ENCODE data around the gene RHBDF2.

Gene RHBDF2

GRCh38 chr17:76543482-76543825 lies 42.2 kb upstream of the RHBDF2 start:
- no peak overlapping the region for H3K9ac ChIP-seq (ENCODE audit: low read depth, low read length)
- no peak overlapping the region for H3K4me3 ChIP-seq (ENCODE audit: low read length)
- peaks cover 15% of the 10 kb centered on the region for H3K4me1 ChIP-seq (ENCODE audit: insufficient read depth, low read length)
- H3K27ac ChIP-seq (ENCODE audit: low read length): no peak overlapping the region
- no peaks in the 10 kb centered on the region for H3K36me3 ChIP-seq (ENCODE audit: insufficient read depth, low read depth, low read length)
- no peaks in the 10 kb centered on the region for H3K9me3 ChIP-seq (ENCODE audit: insufficient read depth, low read depth, low read length)
- H3K27me3 ChIP-seq (ENCODE audit: insufficient read depth, low read length): peaks cover 29% of the 10 kb centered on the region

- H3K27me3 ChIP-seq (ENCODE audit: insufficient read depth, low read length): peaks cover 33% of the 10 kb centered on the region
- H3K4me3 ChIP-seq (ENCODE audit: low read length): no peak overlapping the region
- H3K27ac ChIP-seq (ENCODE audit: low read length): no peak overlapping the region
- H3K36me3 ChIP-seq (ENCODE audit: insufficient read depth, low read depth, low read length): no peaks in the 10 kb centered on the region
- H3K4me1 ChIP-seq (ENCODE audit: insufficient read depth, low read length): peaks cover 15% of the 10 kb centered on the region
- H3K9me3 ChIP-seq (ENCODE audit: insufficient read depth, low read depth, low read length): no peaks in the 10 kb centered on the region
- no peak overlapping the region for H3K9ac ChIP-seq (ENCODE audit: low read depth, low read length)
Measured at GRCh38 chr17:76542984-76543383, 41.8 kb upstream of the RHBDF2 start.

- Histone ChIP-seq H3K9me3 (ENCODE audit: insufficient read depth, low read depth, low read length) (no peaks in the 10 kb centered on the region), H3K4me3 (ENCODE audit: low read length) (no peak overlapping the region), H3K36me3 (ENCODE audit: insufficient read depth, low read depth, low read length) (no peaks in the 10 kb centered on the region), H3K9ac (ENCODE audit: low read depth, low read length) (no peak overlapping the region), H3K27ac (ENCODE audit: low read length) (no peak overlapping the region), H3K27me3 (ENCODE audit: insufficient read depth, low read length) (peaks cover 37% of the 10 kb centered on the region), H3K4me1 (ENCODE audit: insufficient read depth, low read length) (peaks cover 15% of the 10 kb centered on the region)
Measured at GRCh38 chr17:76542566-76542971, 41.3 kb upstream of the RHBDF2 start.

GRCh38 chr17:76541739-76542454 lies 40.7 kb upstream of the RHBDF2 start:
- Histone ChIP-seq H3K9ac (ENCODE audit: low read depth, low read length) (peak overlapping the region; percentile 39; the same call in 1 of the 2 replicates), H3K36me3 (ENCODE audit: insufficient read depth, low read depth, low read length) (no peaks in the 10 kb centered on the region), H3K4me1 (ENCODE audit: insufficient read depth, low read length) (peaks cover 12% of the 10 kb centered on the region), H3K27ac (ENCODE audit: low read length) (no peak overlapping the region), H3K4me3 (ENCODE audit: low read length) (no peak overlapping the region), H3K27me3 (ENCODE audit: insufficient read depth, low read length) (peaks cover 43% of the 10 kb centered on the region), H3K9me3 (ENCODE audit: insufficient read depth, low read depth, low read length) (no peaks in the 10 kb centered on the region)

- peaks cover 12% of the 10 kb centered on the region; the same call in 1 of the 2 replicates for H3K4me1 ChIP-seq (ENCODE audit: insufficient read depth, low read length)
- peaks cover 53% of the 10 kb centered on the region for H3K27me3 ChIP-seq (ENCODE audit: insufficient read depth, low read length)
- no peak overlapping the region for H3K27ac ChIP-seq (ENCODE audit: low read length)
- H3K36me3 ChIP-seq (ENCODE audit: insufficient read depth, low read depth, low read length): no peaks in the 10 kb centered on the region
- no peaks in the 10 kb centered on the region for H3K9me3 ChIP-seq (ENCODE audit: insufficient read depth, low read depth, low read length)
- H3K9ac ChIP-seq (ENCODE audit: low read depth, low read length): peak overlapping the region; percentile 53; the same call in 1 of the 2 replicates
- H3K4me3 ChIP-seq (ENCODE audit: low read length): peak overlapping the region; percentile 62
Measured at GRCh38 chr17:76540381-76541300, 39.4 kb upstream of the RHBDF2 start.

GRCh38 chr17:76539631-76540271 lies 38.5 kb upstream of the RHBDF2 start, which contains the start of gene PRCD:
Gene PRCD (plus strand): TSS chr17:76540044. CDS start chr17:76540142, 98 bp downstream.
- Histone ChIP-seq H3K36me3 (ENCODE audit: insufficient read depth, low read depth, low read length) (no peaks in the 10 kb centered on the region), H3K27ac (ENCODE audit: low read length) (no peak within 1 kb of the TSS), H3K4me3 (ENCODE audit: low read length) (peak within 1 kb of the TSS; percentile 62), H3K9me3 (ENCODE audit: insufficient read depth, low read depth, low read length) (no peaks in the 10 kb centered on the region), H3K9ac (ENCODE audit: low read depth, low read length) (peak within 1 kb of the TSS; percentile 53; the same call in 1 of the 2 replicates), H3K4me1 (ENCODE audit: insufficient read depth, low read length) (peaks cover 12% of the 10 kb centered on the region; the same call in 1 of the 2 replicates), H3K27me3 (ENCODE audit: insufficient read depth, low read length) (peaks cover 56% of the 10 kb centered on the region)

GRCh38 chr17:76538941-76539570 lies 37.8 kb upstream of the RHBDF2 start:
- Histone ChIP-seq H3K4me3 (ENCODE audit: low read length) (0 out of 2 replicates have a peak overlapping the region, but pooled peaks have one; percentile 57), H3K27me3 (ENCODE audit: insufficient read depth, low read length) (peaks cover 57% of the 10 kb centered on the region), H3K9me3 (ENCODE audit: insufficient read depth, low read depth, low read length) (no peaks in the 10 kb centered on the region), H3K36me3 (ENCODE audit: insufficient read depth, low read depth, low read length) (no peaks in the 10 kb centered on the region), H3K4me1 (ENCODE audit: insufficient read depth, low read length) (peaks cover 12% of the 10 kb centered on the region; the same call in 1 of the 2 replicates), H3K27ac (ENCODE audit: low read length) (no peak overlapping the region), H3K9ac (ENCODE audit: low read depth, low read length) (no peak overlapping the region)

- H3K27me3 ChIP-seq (ENCODE audit: insufficient read depth, low read length): peaks cover 57% of the 10 kb centered on the region
- H3K9ac ChIP-seq (ENCODE audit: low read depth, low read length): no peak overlapping the region
- no peaks in the 10 kb centered on the region for H3K9me3 ChIP-seq (ENCODE audit: insufficient read depth, low read depth, low read length)
- peak overlapping the region; percentile 57 for H3K4me3 ChIP-seq (ENCODE audit: low read length)
- H3K36me3 ChIP-seq (ENCODE audit: insufficient read depth, low read depth, low read length): no peaks in the 10 kb centered on the region
- H3K4me1 ChIP-seq (ENCODE audit: insufficient read depth, low read length): peaks cover 12% of the 10 kb centered on the region; the same call in 1 of the 2 replicates
- no peak overlapping the region for H3K27ac ChIP-seq (ENCODE audit: low read length)
Measured at GRCh38 chr17:76538281-76538931, 37.2 kb upstream of the RHBDF2 start.

GRCh38 chr17:76537578-76538280 lies 36.5 kb upstream of the RHBDF2 start, which contains the start of gene CYGB:
Gene CYGB (minus strand): TSS chr17:76537709. CDS start chr17:76537542, 167 bp downstream.
- Histone ChIP-seq H3K36me3 (ENCODE audit: insufficient read depth, low read depth, low read length) (no peaks in the 10 kb centered on the region), H3K27ac (ENCODE audit: low read length) (no peak within 1 kb of the TSS), H3K9ac (ENCODE audit: low read depth, low read length) (no peak within 1 kb of the TSS), H3K27me3 (ENCODE audit: insufficient read depth, low read length) (peaks cover 57% of the 10 kb centered on the region), H3K9me3 (ENCODE audit: insufficient read depth, low read depth, low read length) (no peaks in the 10 kb centered on the region), H3K4me1 (ENCODE audit: insufficient read depth, low read length) (peaks cover 12% of the 10 kb centered on the region; the same call in 1 of the 2 replicates), H3K4me3 (ENCODE audit: low read length) (peak within 1 kb of the TSS; percentile 60)

GRCh38 chr17:76537288-76537577 lies 36.0 kb upstream of the RHBDF2 start:
- H3K4me3 ChIP-seq (ENCODE audit: low read length): peak overlapping the region; percentile 60
- H3K4me1 ChIP-seq (ENCODE audit: insufficient read depth, low read length): peaks cover 12% of the 10 kb centered on the region; the same call in 1 of the 2 replicates
- H3K9ac ChIP-seq (ENCODE audit: low read depth, low read length): no peak overlapping the region

More at GRCh38 chr17:76537288-76537577, 36.0 kb upstream of the RHBDF2 start:
- H3K27me3 ChIP-seq (ENCODE audit: insufficient read depth, low read length): peaks cover 57% of the 10 kb centered on the region
- no peaks in the 10 kb centered on the region for H3K36me3 ChIP-seq (ENCODE audit: insufficient read depth, low read depth, low read length)
- H3K27ac ChIP-seq (ENCODE audit: low read length): no peak overlapping the region
- H3K9me3 ChIP-seq (ENCODE audit: insufficient read depth, low read depth, low read length): no peaks in the 10 kb centered on the region

All from iPS-20b (cell line).